Activated CD8-positive, alpha-beta T cell treated with anti-CD3 and anti-CD28 coated beads, Interleukin-2, amount 10 ng/mL, durations not matched to agents 7 days and 5 days (primary cell): Measurements from ENCODE around the gene CAPN9. TPM values are rescaled to one million over a fixed set of nuclear protein-coding genes. Genes with fewer than 3 reads are reported as not detected.

Experiments
- ATAC-seq: fragments of 150-1000 bp; cut with Tn5 transposase; one replicate; pipeline ENCODE4 v1.10.0; 2021; ENCODE audit warnings: moderate library complexity
- CTCF ChIA-PET: fragments of 350-600 bp; sonication (Branson Sonifier 250); formaldehyde crosslinking; loops from one replicate; lab custom pipeline; 2021; ENCODE audit warnings: antibody characterized with exemption; lab: Charles Lee
- POLR2A ChIA-PET: fragments of 350-600 bp; sonication (Branson Sonifier 250); formaldehyde crosslinking; loops from one replicate; lab custom pipeline; 2021; ENCODE audit warnings: antibody characterized with exemption; lab: Charles Lee
- DNase-seq: peaks from one replicate; pipeline ENCODE4 v3.0.0-alpha.2; 2020
- H3K27ac Mint-ChIP-seq: one replicate; pipeline ENCODE4 v1.8.0; 2021; ENCODE audit warnings: mild to moderate bottlenecking, mixed read lengths
- H3K27me3 Mint-ChIP-seq: one replicate; pipeline ENCODE4 v1.8.0; 2021; ENCODE audit warnings: low read depth, mixed read lengths
- H3K36me3 Mint-ChIP-seq: one replicate; pipeline ENCODE4 v1.8.0; 2021; ENCODE audit warnings: low read depth, mixed read lengths
- H3K4me1 Mint-ChIP-seq: one replicate; pipeline ENCODE4 v1.8.0; 2021; ENCODE audit warnings: low read depth, mixed read lengths
- H3K4me3 Mint-ChIP-seq: one replicate; pipeline ENCODE4 v1.8.0; 2021; ENCODE audit warnings: mild to moderate bottlenecking, mixed read lengths
- H3K9me3 Mint-ChIP-seq: one replicate; pipeline ENCODE4 v1.8.0; 2022; ENCODE audit warnings: mixed read lengths; ENCODE audit not compliant: insufficient read depth
- total RNA-seq, 2 experiments: library from RNA; stranded (reverse); gene quantifications; one replicate each; pipeline ENCODE4 v1.2.3, GENCODE V29; 2021

CAPN9 gene
- total RNA-seq, 2 experiments from 2014 or later: not detected

DNA sequence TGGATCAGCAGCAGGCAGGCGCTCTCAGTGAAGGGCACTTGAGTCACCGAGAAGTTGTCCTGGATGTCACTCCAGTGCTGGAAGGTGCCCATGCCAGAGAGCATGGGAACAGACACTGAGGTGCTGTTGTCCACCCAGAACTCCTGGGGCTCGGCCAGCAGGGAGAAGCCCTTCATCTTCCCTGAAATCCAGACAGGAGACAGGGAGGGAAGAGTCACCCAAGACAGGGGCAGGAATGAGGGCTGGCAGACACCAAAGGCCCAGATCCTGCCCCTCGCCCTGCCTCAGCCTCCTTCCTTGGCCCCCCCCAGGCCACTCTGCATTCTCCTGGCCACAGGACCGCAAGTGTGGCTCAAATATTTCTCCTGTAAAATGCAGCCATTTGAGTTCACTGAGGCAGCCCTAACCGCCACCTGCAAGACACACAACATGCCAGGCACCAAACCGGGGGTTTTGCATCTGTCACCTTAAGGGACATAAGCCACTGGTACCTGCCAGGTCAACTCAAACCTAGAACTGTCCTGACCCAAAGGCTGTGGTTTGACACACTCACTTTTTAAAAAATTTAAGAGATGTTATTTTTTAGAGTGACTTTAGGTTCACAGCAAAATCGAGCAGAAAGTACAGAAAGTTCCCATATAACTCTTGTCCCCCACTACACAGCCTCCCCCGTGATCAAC is 41.0 kb upstream of the CAPN9 start:
- Mint-ChIP-seq H3K4me3 (no peak overlapping the region), H3K4me1 (peaks cover 18% of the 10 kb centered on the region), H3K27me3 (peaks cover 2% of the 10 kb centered on the region), H3K36me3 (no peaks in the 10 kb centered on the region), H3K9me3 (no peaks in the 10 kb centered on the region), H3K27ac (no peak overlapping the region)
- POLR2A ChIA-PET: no interaction called here
- ATAC-seq: no peak
- CTCF ChIA-PET: no interaction called here
- DNase-seq: no peak

- Mint-ChIP-seq H3K4me3 (no peak overlapping the region), H3K36me3 (no peaks in the 10 kb centered on the region), H3K4me1 (peaks cover 18% of the 10 kb centered on the region), H3K27me3 (peaks cover 2% of the 10 kb centered on the region), H3K9me3 (no peaks in the 10 kb centered on the region), H3K27ac (no peak overlapping the region)
- ChIA-PET POLR2A (no interaction called here), CTCF (no interaction called here)
- DNase-seq (no peak), ATAC-seq (no peak)
These were observed 40.1 kb upstream of the CAPN9 start for GRCh38 chr1:230706887-230707731.

DNA sequence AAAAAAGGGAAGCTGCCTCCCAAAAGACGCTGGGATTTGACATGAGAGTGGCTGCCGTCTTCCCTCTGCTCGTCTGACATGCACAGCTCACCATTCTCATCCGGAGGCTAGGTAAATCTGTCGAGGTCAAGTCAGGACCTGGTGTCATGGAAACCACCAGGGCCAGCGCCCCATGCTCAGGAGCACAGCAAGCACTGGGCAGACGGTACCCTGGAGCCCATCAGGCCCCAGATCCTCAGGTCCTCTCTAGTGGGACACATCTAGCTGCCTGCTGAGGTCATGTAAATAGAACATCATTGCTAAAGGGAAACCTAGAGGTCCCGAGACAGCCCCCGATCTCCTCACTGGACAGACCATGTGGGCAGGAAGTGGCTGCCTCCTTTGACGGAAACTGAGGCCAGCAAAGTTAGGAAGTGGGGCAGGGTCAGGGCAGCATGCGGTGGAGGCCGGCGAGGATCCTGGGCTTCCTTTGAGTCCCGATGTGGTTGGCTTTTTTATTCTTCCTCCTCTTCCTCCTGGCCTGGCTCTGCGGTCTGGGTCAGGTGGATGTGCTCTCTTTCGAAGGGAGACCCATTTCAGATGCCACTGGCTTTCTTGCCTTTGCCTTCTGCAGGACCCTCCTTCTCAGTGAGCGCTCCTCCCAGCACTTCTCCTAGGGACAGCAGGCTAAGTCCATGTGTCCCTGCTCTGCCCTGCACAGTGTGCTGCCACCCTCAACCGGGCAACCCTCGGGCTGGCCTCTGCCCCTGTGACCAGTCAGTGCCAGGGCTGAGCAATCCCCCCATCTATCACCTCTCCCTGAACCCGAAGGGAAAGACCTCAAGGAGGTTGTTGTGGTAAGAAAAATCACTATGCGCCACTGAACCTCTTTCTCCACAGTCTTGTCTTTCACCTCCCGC is 39.2 kb upstream of the CAPN9 start:
- ChIA-PET CTCF (no interaction called here), POLR2A (no interaction called here)
- peaks cover 2% of the 10 kb centered on the region for H3K27me3 Mint-ChIP-seq
- H3K9me3 Mint-ChIP-seq: no peaks in the 10 kb centered on the region
- H3K4me1 Mint-ChIP-seq: peaks cover 18% of the 10 kb centered on the region
- H3K36me3 Mint-ChIP-seq: no peaks in the 10 kb centered on the region
- peak overlapping the region; percentile 41 for H3K27ac Mint-ChIP-seq
- ATAC-seq (no peak), DNase-seq (no peak)
- H3K4me3 Mint-ChIP-seq: no peak overlapping the region

DNA sequence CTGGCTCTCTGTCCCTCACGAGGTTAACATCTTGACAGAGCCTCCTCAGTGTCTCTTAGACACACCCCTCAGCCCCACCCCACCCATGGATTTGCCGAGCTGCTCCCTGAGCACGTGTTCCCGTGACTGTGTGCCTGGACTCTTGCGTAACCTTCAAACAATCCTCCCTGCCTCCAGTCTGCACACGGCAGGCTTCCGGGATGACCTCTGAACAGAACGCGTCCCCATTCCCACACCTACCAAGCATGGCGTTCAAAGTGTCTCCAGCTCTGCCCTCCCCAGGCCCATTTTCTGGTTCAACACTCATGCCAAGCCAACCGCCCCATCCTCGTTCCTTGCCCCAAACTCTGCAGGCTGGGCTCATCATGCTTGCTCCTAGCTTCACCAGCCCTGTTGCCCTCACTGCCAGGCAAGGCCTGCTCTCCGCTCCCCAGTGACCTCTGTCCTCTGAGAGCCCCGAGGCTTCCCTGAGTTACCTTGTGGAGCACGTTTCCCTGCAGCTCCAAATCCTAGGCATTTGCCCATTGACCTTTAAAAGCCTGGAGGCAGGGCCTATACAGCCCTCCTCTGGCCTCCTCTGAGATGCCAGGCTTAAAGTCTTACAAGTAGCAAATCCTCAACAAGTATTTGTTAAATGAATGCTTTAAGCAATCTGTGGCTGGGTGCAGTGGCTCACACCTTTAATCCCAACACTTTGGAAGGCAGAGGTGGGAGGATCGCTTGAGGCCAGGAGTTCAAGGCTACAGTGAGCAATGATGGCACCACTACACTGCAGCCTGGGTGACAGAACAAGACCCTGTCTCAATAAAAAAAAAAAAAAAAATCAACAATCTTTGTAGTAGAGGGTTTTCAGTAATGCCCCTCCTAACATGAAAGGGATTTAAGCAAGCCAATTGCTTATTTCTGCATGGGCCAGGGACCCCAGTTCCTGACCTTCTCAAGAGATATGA is 38.3 kb upstream of the CAPN9 start:
- CTCF ChIA-PET: no interaction called here
- Mint-ChIP-seq H3K9me3 (no peaks in the 10 kb centered on the region), H3K4me3 (no peak overlapping the region), H3K27me3 (peaks cover 2% of the 10 kb centered on the region), H3K4me1 (peaks cover 18% of the 10 kb centered on the region), H3K27ac (peak overlapping the region; percentile 41), H3K36me3 (no peaks in the 10 kb centered on the region)
- ATAC-seq (no peak), DNase-seq (no peak)
- POLR2A ChIA-PET: no interaction called here

DNA sequence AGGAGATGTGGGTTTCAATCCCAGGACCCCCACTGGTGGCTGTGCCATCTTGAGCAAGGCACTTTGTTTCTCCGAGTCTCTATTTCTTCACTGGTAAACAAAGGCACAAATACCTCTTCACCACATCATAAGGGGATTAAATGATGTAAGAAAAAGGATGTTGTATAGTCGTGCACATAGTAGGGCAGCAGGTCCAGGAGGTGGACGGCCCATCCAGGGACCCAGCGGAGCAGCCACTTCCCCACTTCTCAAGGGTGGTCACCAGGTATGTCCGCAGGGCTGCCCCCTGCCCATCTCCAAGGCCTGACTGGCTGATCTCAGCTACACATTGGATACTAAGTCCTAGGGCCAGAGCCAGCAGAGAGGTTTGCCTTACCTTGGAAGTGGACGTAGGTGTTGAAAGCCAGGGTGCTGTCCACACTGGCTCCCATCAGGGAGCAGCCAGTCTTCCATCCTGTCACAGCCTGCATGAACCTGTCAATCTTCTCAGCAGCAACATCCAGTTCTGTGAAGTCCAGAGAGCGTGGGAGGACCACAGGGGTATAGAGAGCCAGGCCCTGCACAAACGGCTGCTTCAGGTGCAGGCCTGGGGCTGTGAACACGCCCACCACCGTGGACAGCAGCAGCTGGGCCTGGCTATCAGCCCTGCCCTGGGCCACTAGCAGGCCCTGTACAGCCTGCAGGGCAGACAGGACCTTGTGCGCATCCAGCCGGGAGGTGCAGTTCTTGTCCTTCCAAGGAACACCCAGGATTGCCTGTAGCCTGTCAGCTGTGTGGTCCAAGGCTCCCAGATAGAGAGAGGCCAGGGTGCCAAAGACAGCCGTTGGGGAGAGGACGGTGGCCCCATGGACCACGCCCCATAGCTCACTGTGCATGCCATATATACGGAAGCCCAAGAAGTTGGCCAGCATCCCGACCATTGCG is 37.3 kb upstream of the CAPN9 start:
- H3K36me3 Mint-ChIP-seq: no peaks in the 10 kb centered on the region
- H3K9me3 Mint-ChIP-seq: no peaks in the 10 kb centered on the region
- H3K4me3 Mint-ChIP-seq: no peak overlapping the region
- H3K27me3 Mint-ChIP-seq: peaks cover 2% of the 10 kb centered on the region
- H3K27ac Mint-ChIP-seq: no peak overlapping the region
- DNase-seq: no peak
- ChIA-PET CTCF (no interaction called here), POLR2A (no interaction called here)
- no peak for ATAC-seq
- H3K4me1 Mint-ChIP-seq: peaks cover 18% of the 10 kb centered on the region

DNA sequence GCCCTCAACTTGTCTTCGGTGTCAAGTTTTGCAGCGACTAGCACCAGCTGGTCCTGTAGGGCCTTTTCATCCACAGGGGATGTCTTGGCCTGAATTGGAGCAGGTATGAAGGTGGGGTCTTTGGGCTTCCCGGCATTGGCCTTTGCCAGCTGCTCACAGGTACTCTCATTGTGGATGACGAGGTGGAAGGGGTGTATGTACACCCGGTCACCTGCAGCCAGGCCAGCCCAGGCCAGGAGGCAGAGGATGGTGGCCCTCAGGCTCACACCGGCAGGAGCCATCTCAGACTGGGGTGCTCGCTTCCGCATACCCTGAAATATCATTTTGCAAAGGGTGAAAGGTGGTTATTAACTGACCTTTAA is 36.7 kb upstream of the CAPN9 start:
- H3K9me3 Mint-ChIP-seq: no peaks in the 10 kb centered on the region
- ATAC-seq: no peak
- H3K36me3 Mint-ChIP-seq: no peaks in the 10 kb centered on the region
- ChIA-PET POLR2A (no interaction called here), CTCF (no interaction called here)
- no peak overlapping the region for H3K4me3 Mint-ChIP-seq
- H3K27me3 Mint-ChIP-seq: peaks cover 2% of the 10 kb centered on the region
- no peak for DNase-seq
- H3K4me1 Mint-ChIP-seq: peaks cover 18% of the 10 kb centered on the region
- no peak overlapping the region for H3K27ac Mint-ChIP-seq

- CTCF ChIA-PET: no interaction called here
- H3K27ac Mint-ChIP-seq: no peak overlapping the region
- peaks cover 18% of the 10 kb centered on the region for H3K4me1 Mint-ChIP-seq
These were observed 35.9 kb upstream of the CAPN9 start for GRCh38 chr1:230711245-230711644.

DNA sequence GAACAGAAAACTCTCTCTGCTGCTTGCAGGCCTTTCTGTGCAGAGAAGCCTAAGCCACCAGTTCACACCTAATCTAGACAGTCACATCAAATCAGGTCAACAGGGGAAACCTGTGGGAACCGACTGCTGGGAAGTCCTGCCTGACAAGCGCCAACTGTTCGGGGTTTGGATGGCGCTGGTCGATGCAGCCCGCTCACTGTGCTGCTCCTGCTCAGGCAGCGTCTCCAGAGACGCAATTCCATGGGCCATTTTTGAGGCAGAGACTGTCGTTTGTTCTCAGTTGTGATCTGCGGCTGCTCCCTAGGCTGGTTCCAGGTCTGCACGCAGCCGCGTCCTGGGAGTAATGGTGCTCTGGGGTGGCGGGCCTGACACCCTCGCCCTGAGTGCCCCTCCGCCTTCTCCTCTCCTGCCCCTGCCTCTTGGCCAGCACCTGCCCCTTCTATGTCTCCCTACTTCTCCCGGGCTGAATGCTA is 34.7 kb upstream of the CAPN9 start:
- ATAC-seq: no peak
- H3K4me3 Mint-ChIP-seq: no peak overlapping the region
- ChIA-PET POLR2A (no interaction called here), CTCF (no interaction called here)
- H3K27me3 Mint-ChIP-seq: peaks cover 5% of the 10 kb centered on the region
- H3K9me3 Mint-ChIP-seq: no peaks in the 10 kb centered on the region
- no peaks in the 10 kb centered on the region for H3K36me3 Mint-ChIP-seq
- DNase-seq: no peak
- peaks cover 14% of the 10 kb centered on the region for H3K4me1 Mint-ChIP-seq
- no peak overlapping the region for H3K27ac Mint-ChIP-seq

More at GRCh38 chr1:230711245-230711644, 35.9 kb upstream of the CAPN9 start:
- ATAC-seq (no peak), DNase-seq (no peak)
- Mint-ChIP-seq H3K9me3 (no peaks in the 10 kb centered on the region), H3K36me3 (no peaks in the 10 kb centered on the region), H3K4me3 (no peak overlapping the region), H3K27me3 (peaks cover 2% of the 10 kb centered on the region)
- POLR2A ChIA-PET: no interaction called here

- Mint-ChIP-seq H3K36me3 (no peaks in the 10 kb centered on the region), H3K9me3 (no peaks in the 10 kb centered on the region), H3K27me3 (peaks cover 5% of the 10 kb centered on the region), H3K27ac (no peak overlapping the region), H3K4me1 (peaks cover 8% of the 10 kb centered on the region), H3K4me3 (no peak overlapping the region)
- ChIA-PET CTCF (no interaction called here), POLR2A (no interaction called here)
- ATAC-seq: no peak
- no peak for DNase-seq
These were observed 34.0 kb upstream of the CAPN9 start for GRCh38 chr1:230713138-230713537.

DNA sequence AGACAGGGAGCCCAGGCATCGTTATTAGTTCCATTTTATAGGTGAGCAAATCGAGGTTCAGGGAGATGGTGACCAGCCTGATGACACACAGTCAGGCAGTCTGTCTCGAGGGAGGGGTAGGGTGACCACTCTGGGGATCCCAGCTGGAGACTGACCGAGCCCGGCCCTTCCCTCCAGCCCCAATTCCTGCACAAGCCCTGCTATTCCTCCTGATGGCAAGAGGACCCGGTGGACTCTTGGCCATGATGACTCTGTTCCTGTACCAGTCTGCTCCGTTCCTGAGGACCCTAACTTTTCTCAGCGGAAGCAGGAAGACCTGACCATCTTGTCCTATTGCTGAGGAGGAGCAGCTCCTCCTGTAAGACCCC is 33.7 kb upstream of the CAPN9 start:
- Mint-ChIP-seq H3K4me3 (no peak overlapping the region), H3K27me3 (peaks cover 5% of the 10 kb centered on the region), H3K27ac (no peak overlapping the region), H3K4me1 (peaks cover 5% of the 10 kb centered on the region), H3K36me3 (no peaks in the 10 kb centered on the region), H3K9me3 (no peaks in the 10 kb centered on the region)
- ChIA-PET POLR2A (no interaction called here), CTCF (no interaction called here)
- DNase-seq (no peak), ATAC-seq (no peak)
